Measurements from ENCODE around the gene ITGB1BP1. TPM values are rescaled to one million over a fixed set of nuclear protein-coding genes. Genes with fewer than 3 reads are reported as not detected.
A peak's percentile ranks its signal among the peaks of the same experiment; 100 is the strongest.

Gene ITGB1BP1
- total RNA-seq, 4 donors from 2014 or later, result 22.8 to 46.2 (median 29.2) TPM

DNA sequence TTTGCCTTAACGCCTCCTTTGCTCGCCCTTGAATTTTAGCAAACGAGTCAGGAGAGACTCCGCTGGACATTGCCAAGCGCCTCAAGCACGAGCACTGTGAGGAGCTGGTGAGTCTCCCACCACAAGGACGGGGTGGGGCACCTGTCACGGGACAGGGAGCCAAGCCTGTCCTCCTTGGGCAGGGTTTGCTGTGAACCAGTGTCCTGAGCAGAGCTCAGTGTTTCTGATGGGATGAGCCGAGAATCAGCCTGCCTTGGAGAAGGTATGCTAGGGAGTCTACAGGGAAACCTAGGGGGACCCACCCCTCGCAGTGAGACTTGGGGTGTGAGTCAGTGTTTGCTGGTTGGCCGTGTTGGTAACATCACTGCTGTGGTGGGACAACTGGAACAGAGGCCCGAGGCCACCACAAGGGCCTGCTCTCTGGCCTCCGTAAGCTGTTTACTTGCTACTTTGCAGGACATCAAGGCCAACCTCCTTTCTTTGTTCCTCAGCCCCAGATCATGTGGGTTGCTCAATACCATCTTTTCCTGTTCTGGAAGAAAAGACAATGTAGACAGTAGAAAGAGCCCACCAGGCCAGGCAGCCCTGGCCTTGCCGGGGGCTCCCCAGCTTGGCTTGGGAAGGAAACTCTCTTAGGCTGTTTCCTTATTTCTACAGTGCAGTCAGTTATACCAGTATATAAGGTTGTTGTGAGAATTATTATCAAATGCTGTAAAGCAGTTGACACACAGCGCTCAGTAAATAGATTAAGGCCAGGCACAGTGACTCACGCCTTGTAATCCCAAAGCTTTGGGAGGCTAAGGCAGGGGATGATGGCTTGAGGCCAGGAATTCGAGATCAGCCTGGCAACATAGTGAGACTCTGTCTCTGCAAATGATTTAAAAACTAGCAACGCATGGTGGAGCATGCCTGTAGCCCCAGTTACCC, 42.4 kb downstream of the ITGB1BP1 start:
- Histone ChIP-seq H3K27me3 (no peaks in the 10 kb centered on the region), H3K36me3 (peaks cover 0 to 78% (median 0%) of the 10 kb centered on the region in 3 donors), H3K27ac (peak overlapping the region in 1 of 4 donors; percentile 37), H3K9me3 (no peaks in the 10 kb centered on the region), H3K4me3 (no peak overlapping the region), H3K4me1 (peaks cover 0 to 6% (median 0%) of the 10 kb centered on the region in 4 donors)
- TF ChIP-seq, protein P1, sequence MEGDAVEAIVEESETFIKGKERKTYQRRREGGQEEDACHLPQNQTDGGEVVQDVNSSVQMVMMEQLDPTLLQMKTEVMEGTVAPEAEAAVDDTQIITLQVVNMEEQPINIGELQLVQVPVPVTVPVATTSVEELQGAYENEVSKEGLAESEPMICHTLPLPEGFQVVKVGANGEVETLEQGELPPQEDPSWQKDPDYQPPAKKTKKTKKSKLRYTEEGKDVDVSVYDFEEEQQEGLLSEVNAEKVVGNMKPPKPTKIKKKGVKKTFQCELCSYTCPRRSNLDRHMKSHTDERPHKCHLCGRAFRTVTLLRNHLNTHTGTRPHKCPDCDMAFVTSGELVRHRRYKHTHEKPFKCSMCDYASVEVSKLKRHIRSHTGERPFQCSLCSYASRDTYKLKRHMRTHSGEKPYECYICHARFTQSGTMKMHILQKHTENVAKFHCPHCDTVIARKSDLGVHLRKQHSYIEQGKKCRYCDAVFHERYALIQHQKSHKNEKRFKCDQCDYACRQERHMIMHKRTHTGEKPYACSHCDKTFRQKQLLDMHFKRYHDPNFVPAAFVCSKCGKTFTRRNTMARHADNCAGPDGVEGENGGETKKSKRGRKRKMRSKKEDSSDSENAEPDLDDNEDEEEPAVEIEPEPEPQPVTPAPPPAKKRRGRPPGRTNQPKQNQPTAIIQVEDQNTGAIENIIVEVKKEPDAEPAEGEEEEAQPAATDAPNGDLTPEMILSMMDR (IDR thresholded peaks at IDR 0.05), result no peak
- TF ChIP-seq POLR2A (IDR thresholded peaks at IDR 0.05), result no peak
- peak in 1 of 3 donors; percentile 45 for DNase-seq

DNA sequence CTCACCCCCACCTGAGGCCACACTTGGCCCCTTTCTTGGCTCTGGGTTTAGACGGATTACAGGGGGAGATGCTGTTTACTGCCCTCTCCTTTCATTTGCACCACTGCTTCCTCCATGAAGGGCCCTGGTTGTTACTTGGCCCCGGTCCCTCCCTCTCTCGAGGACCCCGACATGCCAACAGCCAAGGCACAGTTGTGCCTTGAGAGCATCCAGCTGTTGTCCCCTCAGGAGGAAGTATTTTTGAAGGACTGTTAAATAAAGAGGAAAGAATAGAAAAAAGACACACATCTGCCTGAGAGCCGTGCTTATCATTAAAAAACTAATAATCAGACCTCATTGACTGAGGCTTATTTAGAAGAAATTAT, 44.0 kb downstream of the ITGB1BP1 start:
- TF ChIP-seq POLR2A (IDR thresholded peaks at IDR 0.05), result no peak
- TF ChIP-seq, protein P1 (IDR thresholded peaks at IDR 0.05), result no peak
- peaks cover 0 to 76% (median 0%) of the 10 kb centered on the region in 3 donors for H3K36me3 ChIP-seq
- H3K4me1 ChIP-seq, result peaks cover 0 to 6% (median 0%) of the 10 kb centered on the region in 4 donors
- no peaks in the 10 kb centered on the region for H3K27me3 ChIP-seq
- H3K4me3 ChIP-seq, result no peak overlapping the region
- DNase-seq, result no peak
- H3K9me3 ChIP-seq, result no peaks in the 10 kb centered on the region
- no peak overlapping the region for H3K27ac ChIP-seq

DNA sequence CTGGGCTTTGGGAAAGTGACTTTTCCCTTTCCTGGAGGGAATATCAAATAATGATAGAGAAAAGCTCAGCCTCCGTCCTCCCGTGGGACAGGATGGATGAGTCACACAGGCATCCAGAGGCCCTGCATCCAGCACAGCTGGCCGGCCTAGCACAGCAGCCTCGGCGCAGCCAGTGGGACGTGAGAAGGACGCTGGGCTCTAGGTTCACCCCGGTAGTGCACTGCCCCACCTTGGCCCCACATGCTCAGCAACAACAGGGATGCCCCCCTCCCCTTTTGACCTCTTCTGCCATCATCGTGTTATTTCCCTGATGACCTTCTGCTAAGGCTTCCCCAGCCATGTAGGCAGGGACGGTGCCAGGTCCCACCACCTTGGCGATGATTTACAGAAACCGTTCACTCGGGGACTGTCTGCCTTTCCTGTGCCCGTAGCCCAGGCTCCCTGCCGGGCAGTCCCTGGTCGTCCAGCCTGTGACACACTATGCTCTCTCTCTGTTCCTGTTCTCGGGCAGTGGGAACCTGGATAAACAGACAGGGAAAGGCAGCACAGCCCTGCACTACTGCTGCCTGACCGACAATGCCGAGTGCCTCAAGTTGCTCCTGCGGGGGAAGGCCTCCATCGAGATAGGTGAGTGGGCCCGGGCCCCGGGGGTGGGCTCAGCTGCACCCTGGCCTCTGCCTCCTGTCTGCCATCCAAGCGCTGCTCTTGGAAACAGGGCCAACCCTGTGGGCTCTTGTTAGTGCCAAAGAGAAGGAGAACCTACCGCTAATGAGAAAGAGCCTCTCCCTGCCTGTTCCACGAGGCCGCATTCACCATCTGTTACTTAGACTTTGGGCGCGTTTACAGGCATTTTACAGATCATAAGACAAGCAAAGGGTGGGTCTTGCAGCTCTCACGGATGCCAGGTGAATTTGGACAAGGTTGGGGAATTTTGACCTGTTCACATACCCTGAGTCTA, 44.6 kb downstream of the ITGB1BP1 start:
- H3K27me3 ChIP-seq, result no peaks in the 10 kb centered on the region

DNA sequence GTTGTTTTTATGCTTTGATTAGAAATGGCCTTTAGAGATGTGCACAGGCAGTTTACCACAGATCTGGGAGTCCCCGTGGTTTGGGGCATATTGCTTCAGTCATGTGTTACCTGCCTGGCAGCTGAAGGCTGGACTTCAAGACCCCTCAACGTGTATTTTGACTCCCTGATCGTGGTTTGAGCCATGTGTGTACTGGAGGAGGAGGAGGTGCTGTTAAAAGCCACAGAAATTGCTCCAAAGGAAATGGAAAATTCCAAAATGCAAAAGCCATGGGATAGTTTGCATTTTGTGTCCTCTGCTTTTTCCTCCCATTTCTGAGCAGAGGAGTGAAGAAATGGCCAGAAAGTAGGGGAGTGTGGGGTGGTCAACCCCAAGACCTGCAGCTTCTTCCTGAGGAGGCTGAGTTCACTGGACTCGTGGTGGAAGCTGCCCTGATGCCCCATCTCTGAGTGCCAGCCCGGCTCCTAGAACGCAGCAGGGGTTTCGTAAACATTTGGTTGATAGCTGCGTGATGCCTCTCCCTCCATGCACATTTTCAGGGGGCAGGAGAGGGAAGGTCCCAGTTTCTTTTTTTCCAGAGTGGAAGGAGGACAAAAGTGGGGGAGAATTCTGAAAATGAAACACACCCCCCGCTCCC, 45.7 kb downstream of the ITGB1BP1 start:
- no peaks in the 10 kb centered on the region for H3K9me3 ChIP-seq
- H3K27me3 ChIP-seq, result no peaks in the 10 kb centered on the region
- H3K27ac ChIP-seq, result no peak overlapping the region
- H3K4me3 ChIP-seq, result no peak overlapping the region
- TF ChIP-seq, protein P1 (IDR thresholded peaks at IDR 0.05), result no peak
- no peak for TF ChIP-seq POLR2A (IDR thresholded peaks at IDR 0.05)
- DNase-seq, result peak in 1 of 3 donors; percentile 20
- H3K4me1 ChIP-seq, result peaks cover 0 to 6% (median 0%) of the 10 kb centered on the region in 4 donors
- peaks cover 0 to 66% (median 0%) of the 10 kb centered on the region in 3 donors for H3K36me3 ChIP-seq

More for the DNA sequence above, 44.6 kb downstream of the ITGB1BP1 start:
- peak in 1 of 3 donors; percentile 38 for DNase-seq
- peaks cover 0 to 69% (median 0%) of the 10 kb centered on the region in 3 donors for H3K36me3 ChIP-seq
- H3K4me3 ChIP-seq, result no peak overlapping the region
- TF ChIP-seq POLR2A (IDR thresholded peaks at IDR 0.05), result no peak
- TF ChIP-seq, protein P1 (IDR thresholded peaks at IDR 0.05), result no peak
- H3K9me3 ChIP-seq, result no peaks in the 10 kb centered on the region
- H3K4me1 ChIP-seq, result peaks cover 0 to 6% (median 0%) of the 10 kb centered on the region in 4 donors
- H3K27ac ChIP-seq, result peak overlapping the region in 2 of 4 donors; percentile 16 to 45

Data from Peyer's patch (tissue), 4 donors.